Hematopoietic multipotent progenitor cell treated with erythropoietin and hydrocortisone succinate and interleukin-3 and kit ligand, for 15 days (in vitro differentiated cells): ENCODE results near the gene PLA2G2A.
"Not testable (repeated sequence)": the region's sequence is repeated elsewhere in the genome, so short reads cannot be mapped to it uniquely, and the experiment has no call there.

ENCODE experiments used
- DNase-seq: peaks from one replicate; pipeline ENCODE4 v3.0.0-alpha.2; 2015; ENCODE audit warnings: low spot score

Gene PLA2G2A, protein sequence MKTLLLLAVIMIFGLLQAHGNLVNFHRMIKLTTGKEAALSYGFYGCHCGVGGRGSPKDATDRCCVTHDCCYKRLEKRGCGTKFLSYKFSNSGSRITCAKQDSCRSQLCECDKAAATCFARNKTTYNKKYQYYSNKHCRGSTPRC

DNA sequence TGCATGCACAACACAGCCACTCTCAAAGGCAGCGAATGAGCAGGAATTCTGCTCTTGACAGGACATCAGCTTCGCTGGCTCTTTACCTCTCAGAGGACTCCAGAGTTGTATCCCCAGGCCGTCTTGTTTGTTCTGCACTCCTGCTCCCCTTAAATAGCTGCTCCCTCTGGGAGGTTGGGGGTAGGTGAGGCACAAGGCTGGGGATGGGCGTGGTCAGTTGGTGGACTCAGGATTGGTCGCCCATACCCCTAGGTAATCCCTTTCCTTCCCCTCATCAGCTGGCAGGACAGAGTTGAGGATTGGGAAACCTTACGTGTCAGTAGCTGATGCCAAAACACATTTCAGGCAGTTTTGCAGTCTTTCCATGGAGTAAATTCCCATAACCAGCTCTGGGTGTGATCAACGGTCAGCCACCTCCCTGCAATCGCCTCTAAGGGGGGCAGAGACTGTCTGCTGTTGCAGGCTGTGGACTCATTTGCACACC lies at the start of gene PLA2G2A:
TSS of gene PLA2G2A (minus strand) at position 125 of the 484 bp plus-strand sequence. CDS start 845 bp downstream, outside the sequence.
- DNase-seq, result no peak

DNA sequence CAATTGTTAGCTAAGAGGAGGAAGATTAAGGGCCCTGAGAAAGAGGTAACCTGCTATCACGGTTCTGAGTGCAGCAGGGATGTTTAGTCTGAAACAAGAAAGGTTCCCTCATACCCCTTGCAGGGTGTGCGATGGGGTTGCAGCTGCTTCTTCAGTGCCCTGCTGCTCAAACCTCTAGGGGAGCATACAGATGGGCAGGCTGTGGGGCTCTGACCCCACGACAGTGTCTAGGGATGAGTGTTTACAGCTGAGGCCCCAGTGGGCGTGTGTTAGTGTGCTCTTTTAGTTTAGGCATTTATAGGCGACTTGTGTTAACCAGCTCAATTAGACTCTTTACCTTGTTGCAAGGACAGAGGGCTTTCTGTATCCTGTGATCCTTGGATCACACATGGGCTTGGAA lies 49.3 kb upstream of the PLA2G2A start:
- no peak for DNase-seq

DNA sequence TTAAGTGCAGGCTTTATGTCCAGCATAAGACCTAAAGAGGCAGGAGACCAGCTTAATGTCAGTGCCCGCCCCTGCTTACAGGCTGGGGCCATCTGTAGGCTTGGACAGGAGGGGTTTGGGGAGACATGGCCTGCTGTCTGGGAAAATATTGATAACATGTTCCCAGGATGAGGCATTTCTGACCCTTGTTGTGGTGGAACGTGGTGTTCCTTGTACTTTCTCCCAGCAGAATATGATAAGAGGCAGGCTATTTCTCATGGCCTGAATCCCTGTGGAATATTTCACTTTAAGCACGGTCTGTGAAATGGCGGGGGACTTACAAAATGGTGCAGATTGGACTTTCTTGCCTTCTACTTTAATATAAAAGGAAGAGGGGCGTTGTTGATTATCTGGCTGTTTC lies 48.7 kb upstream of the PLA2G2A start:
- no peak for DNase-seq

DNA sequence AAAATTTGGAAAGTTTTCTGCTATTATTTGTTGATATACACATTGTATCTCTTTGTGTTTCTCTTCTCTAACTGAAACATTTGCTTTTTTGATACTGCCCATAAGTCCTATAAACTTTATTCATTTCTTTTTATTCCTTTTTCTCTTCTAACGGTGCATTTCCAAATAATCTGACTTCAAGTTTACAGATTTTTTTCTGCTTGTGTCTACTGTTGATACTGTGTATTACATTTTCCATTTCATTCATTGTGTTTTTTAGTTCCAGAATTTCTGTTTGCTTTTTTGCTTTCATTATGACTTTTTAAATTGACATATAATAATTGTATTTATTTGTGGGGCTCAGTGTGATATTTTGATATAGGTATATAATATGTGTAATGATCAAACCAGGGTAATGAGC lies 38.3 kb upstream of the PLA2G2A start:
- no peak for DNase-seq

DNA sequence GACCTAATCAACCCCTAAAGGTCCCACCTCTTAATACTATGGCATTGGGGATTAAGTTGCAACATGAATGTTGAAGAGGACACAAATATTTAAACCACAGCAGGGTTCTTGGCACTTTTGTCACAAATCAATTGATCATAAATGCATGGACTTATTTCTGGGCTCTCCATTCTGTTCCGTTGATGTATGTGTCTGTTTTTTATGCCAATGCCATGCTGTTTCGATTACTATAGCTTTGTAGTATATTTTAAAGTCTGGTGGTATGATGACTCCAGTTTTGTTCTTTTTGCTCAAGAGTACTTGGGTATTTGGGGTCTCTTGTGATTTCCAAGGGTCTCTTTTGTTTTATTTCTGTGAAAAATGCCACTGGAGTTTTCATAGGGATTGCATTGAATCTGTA lies 34.7 kb upstream of the PLA2G2A start:
- DNase-seq, result no peak

DNA sequence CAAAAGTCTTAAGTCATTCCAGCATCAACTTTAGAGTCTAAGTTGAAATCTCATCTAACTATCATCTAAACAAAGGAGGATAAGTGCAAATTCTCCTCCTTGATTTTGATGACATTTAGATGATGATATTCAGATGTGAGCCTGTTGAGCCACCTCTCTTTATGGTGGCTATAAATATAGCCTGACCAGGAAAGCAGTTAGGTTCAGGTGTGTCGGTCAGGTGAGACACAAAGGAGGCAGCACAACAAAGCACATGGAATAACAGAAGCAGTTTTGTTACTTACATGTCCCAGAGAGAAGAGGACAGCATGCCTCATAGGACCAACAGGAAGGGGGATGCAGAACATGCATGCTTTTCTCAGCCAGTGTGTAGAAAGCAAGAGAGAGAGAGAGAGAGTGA lies 30.6 kb upstream of the PLA2G2A start:
- DNase-seq, result no peak

DNA sequence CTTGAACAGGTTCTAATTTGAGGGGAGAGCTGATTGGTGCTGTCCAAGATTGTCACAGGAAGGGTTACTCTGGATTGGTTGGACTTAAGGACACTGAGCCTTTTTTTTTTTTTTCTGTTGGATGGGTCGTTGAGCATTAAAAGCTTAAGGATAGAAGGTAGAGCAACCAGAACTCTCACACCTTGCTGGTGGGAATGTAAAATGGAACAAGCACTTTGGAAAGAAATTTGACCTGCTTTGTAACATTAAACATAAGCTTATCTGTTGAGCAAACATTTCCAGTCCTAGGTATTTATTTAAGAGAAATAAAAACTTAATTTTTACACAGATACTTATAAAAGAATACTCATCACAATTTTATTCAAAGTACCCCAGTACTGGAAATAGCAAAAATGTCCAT lies 29.8 kb upstream of the PLA2G2A start:
- DNase-seq, result no peak

DNA sequence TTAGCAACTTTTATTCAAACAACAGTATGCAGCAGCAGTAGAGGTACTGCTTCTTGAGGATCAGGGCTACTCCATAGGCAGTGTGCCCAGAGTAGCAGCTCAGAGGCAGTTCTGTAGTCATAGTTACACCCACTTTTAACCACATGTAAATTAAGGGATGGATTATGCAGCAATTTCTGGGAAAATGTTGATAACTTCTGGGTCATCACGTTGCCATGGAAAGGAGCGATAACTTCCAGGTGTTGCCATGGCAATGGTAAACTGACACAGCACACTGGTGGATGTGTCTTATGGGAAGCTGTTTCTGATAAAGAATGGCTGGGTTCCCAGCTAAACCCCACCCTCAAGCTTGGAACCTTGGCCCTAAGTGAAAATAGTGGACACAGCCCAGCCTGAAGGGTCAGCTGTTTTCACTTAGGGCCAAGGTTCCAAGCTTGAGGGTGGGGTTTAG lies 29.0 kb upstream of the PLA2G2A start:
- peak; percentile 85 for DNase-seq

DNA sequence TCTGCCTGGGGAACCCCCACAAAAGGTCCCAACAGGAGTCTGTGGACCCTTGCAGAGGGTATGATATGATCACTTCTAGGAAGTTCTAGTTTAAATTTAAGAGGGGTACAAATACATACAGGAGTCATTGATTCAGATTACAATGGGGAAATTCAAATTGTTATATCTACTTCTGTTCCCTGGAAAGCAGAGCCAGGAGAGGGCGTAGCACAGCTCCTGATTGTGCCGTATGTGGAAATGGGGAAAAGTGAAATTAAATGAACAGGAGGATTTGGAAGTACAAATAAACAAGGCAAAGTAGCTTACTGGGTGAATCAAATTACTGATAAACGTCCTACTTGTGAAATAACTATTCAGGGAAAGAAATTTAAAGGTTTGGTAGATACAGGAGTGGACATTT lies 19.4 kb upstream of the PLA2G2A start:
- not testable (repeated sequence) for DNase-seq

DNA sequence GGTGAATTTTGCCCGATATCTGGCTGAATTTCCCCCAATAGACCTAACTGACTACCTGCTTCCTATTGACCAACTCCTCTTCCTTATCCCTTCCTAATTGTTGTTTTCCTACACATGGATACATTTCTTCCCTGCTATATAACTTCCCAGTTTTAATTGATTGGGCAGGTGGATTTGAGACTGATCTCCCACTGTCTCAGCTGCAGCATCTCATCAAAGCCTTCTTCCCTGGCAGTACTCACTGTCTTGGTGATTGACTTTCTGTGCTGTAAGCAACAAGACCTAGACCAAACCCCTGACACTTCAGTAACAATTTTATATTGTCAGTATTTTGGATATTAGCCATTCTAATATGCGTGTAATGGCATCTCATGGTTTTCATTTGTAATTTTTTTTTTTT lies 11.3 kb upstream of the PLA2G2A start:
- DNase-seq, result no peak

DNA sequence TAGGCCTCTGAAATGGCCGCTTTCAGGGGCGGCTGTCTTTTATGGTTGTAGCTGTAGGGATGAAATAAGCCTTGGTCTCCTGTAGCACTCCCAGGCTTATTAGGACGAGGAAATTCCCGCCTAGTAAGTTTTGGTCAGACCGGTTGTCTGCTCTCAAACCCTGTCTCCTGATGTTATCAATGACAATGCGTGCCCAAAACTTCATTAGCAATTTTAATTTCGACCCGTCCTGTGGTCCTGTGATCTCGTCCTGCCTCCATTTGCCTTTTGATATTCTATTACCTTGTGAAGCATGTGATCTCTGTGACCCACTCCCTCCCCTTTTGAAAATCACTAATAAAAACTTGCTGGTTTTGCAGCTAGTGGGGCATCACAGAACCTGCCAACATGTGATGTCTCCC lies 10.8 kb upstream of the PLA2G2A start:
- not testable (repeated sequence) for DNase-seq

DNA sequence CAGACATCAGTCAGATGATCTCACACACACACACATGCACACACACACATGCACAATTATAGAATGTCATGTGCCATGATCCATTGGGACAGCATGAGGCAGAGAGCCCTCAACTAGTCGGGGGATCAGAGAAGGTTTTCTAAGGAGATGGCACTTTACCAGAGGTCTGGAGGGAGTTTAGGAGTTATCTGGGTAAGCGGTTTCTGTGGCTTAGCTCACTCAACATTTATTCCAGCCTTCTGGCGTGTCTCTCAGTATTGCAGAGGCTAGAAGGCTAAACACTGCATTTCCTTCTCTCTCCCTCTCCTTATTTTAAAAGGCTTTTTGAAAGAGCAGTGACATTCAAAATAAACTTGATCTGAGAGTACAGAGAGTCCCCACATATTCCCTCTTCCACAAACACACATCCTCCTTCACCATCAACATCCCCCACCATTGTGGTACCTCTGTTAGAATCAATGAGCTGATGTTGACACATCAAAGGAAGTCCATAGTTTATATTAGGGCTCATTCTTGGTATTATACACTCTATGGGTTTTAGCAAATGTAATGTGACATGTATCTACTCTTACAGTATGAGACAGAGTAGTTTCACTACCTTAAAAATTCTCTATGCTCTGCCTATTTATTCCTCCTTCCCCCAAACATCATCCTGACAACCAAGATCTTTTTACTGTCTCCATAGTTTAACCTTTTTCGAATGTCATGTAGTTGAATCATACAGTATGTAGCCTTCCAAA lies 9.0 kb upstream of the PLA2G2A start:
- DNase-seq, result no peak

DNA sequence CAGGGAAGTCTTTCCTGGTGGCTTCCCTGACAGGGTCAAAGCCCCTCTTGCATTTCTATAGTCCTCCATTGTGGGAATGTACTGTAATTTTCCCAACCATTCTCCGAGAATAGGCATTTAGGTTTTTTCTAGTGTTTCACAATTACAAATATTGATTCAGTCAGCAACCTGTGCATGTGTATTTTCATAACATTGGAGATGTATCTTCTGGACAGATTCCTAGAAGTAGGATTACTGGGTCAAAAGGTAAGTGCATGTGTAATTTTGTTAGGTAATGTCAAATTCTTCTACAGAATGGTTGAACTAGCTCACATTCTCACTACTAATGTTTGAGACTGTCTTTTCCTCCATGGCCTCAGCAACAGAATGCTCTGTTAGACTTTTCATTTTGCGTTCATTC lies 8.3 kb upstream of the PLA2G2A start:
- no peak for DNase-seq

DNA sequence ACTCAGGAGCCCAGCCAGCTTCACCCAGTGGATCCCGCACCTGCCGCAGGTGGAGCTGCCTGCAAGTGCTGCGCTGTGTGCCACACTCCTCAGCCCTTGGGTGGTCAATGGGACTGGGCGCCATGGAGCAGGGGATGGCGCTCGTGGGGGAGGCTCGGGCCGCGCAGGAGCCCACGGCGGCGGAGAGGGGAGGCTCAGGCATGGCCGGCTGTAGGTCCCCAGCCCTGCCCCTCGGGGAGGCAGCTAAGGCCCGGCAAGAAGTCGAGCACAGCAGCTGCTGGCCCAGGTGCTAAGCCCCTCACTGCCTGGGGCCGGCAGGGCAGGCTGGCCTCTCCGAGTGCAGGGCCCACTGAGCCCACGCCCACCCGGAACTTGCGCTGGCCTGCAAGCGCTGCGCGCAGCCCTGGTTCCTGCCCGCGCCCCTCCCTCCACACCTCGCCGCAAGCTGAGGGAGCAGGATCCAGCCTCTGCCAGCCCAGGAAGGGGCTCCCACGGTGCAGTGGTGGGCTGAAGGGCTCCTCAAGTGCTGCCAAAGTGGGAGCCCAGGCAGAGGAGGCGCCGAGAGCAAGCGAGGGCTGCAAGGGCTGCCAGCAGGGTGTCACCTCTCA lies 5.1 kb upstream of the PLA2G2A start:
- DNase-seq, result not testable (repeated sequence)

DNA sequence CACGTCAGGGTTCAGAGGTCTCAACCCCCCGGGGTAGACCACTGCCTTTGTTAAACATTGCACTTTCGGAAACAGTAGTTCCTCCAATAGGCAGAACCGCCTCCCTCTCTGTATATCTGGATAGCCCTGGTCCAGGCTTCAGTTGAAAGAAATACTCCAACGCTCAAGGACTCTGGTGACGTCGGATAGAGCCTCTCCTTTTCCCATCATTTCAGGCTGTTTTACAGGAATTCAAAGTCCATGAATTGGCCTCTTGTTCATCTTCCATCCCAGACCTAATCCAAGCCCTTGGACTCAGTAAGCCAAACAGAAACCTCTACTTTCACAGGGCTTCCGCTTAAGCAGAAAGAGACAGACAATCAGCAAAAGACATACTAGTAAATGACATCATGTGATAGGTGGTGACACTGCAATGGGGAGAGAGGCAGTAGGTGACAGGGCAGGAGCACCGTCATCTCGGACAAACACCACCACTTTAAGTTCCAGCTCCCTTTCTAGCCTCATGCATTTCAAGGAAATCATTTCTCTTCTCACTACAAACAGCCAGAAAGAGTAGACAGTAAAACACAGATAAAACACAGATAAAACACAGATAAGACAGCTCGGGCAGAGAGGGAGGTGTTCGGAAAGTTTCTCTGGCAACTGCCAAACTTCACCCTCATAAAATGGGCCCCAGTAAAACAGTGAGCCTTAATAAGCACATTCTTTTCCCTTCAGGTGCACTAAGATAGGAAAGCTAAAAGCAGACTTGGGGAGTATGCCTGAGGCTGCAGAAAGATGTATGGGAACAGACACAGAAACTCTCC lies 2.3 kb upstream of the PLA2G2A start:
- no peak for DNase-seq

DNA sequence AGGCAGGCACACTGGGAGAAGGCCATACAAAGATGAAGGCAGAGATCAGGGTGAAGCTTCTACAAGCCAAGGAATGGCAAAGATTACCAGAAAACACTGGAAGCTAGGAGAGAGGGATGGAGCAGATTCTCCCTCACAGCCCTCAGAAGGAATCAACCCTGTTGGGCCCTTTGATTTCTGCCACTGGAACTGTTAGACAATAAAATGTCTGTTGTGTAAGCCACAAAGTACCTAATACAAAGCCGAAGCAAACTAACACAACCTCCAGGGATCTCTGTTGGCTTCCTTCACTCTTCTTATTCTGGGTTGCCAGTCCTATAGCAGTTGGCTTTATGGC lies 1.7 kb upstream of the PLA2G2A start:
- DNase-seq, result no peak

DNA sequence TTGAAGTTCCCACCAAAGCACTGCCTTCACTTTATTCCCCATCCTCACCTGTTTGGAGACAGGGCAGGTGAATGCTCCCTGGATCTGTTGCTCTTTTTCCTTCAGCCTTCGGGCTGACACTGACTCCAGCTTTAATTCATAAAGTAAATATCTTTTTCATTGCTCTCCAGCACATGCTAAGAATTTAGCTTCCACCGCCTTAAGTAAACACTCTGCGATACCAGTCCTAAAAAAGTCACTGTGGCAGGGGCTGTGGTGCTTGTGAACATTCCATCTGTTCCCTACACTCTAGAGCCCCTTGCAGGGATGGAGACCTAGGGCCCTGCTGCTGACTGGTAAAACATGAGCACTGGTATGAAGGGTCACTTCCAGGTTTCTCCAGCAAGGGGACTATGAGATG lies 896 bp upstream of the PLA2G2A start:
- no peak for DNase-seq

DNA sequence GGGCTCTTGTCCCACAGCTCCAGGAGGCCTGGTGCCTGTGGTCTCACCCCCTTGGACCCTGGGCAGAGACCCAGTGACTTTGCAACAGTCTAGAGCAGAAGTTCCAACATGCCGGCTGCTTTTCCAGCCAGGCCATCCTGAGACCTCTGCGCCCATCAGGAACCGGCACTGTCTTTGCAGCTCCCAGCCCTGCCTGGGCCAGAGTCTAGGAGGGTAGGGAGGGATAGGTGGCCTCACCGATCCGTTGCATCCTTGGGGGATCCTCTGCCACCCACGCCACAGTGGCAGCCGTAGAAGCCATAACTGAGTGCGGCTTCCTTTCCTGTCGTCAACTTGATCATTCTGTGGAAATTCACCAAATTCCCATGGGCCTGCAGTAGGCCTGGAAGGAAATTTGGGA lies 1.3 kb downstream of the PLA2G2A start:
- no peak for DNase-seq

DNA sequence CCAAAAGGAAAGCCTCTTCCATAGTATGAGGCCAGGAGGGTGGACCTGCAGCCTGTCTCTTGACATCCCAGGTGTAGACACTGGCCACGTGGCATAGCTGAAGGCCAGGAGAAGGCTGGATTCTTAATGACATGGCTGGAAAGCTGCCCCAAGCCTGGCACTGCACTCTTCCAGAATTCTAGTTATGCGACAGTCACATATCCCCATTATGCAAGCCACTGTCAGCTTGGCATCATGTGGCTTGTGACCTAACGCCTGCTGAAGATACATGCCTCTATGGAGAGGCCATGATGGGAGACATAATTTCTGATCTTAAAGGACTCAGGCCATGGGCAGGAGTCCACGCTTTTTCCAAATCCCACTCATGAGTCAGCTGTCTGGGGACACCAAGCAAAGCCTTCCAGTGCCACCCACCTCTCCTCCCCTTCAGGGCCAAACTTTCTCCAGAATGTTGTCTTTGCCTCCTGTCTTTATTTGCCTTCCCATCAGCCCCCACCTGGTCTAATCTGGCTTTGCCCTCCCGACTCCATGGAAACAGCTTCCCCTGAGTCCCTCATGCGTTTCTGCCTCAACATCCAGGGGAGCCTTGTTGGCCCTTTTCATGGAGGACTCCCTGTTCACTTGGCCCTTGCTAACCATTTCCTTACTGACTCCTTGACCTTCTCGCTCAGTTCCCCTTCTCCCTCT lies 3.0 kb downstream of the PLA2G2A start:
- no peak for DNase-seq

DNA sequence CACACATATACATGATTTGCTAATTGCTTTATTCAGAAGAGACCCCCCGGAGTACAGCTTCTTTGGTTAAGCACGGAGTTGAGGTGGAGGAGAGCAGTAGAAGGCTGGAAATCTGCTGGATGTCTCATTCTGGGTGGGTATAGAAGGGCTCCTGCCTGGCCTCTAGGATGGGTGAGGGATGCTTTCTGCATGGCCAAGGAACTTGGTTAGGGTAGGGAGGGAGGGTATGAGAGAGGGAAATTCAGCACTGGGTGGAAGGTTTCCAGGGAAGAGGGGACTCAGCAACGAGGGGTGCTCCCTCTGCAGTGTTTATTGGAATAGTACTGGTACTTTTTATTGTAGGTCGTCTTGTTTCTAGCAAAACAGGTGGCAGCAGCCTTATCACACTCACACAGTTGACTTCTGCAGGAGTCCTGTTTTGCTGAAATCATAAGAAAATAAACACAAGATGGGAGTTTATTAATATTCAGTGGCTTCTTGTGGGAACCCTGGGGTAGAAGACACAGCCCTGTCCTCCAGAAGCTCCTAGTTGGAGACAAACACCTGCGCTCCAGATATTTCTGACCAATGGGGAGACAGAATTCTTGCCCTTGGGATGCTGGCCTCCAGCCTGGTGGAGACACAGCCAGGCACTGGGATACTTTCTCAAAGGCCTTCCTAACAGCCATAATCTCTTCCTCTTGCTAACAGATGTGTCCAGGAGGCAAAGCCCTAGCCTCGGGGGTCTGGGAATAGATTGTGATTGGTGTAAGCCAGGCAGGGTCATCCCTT lies 3.8 kb downstream of the PLA2G2A start:
- no peak for DNase-seq

DNA sequence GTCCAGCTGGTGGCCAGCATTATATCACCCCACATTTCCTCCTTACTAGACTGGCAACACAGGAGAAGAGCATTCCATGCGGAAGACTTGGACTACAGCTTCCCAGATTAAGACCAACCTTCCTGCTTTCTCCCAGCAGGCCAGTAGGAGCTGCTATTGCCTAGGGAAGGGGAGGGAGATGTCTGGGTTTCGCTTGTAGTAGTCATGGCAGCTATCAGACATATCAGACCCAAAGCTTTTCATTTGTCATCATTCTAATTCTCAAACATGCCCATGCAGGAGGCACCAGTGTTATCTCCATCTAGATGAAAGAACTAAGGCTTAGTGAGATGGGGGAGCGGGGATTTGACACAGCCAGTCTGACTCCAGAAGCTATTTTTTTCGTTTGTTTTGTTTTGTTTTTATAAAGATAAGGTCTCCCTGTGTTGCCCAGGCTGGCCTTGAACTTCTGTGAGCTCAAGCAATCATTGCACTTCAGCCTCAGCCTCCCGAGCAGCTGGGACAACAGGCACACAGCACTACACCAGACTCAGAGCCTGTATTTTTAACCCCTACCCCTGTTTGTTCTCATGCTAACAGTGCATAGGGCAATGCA lies 4.5 kb downstream of the PLA2G2A start:
- peak; percentile 38 for DNase-seq
